Tibial nerve (tissue), 3 donors: ENCODE results near the gene NPFFR1.

Experiments
- EP300 ChIP-seq, 2 donors: sonication (generic); formaldehyde crosslinking; IDR thresholded peaks; one replicate each; pipeline ENCODE4 v1.6.1; 2017; ENCODE audit warnings: antibody characterized with exemption in 2 of 2, mild to moderate bottlenecking in 1 of 2
- POLR2A ChIP-seq, 2 donors: fragments of 450-650 bp; IDR thresholded peaks; one replicate each; pipeline ENCODE4 v1.6.1; 2017; ENCODE audit warnings: antibody characterized with exemption in 2 of 2, mild to moderate bottlenecking in 2 of 2, moderate library complexity in 2 of 2

GRCh38 chr10:70319183-70319582 is 35.4 kb upstream of the NPFFR1 start:
- TF ChIP-seq POLR2A (IDR thresholded peaks at IDR 0.05) (no peak), EP300 (IDR thresholded peaks at IDR 0.05) (no peak)
